Effector CD8-positive, alpha-beta T cell (primary cell): ENCODE measurements around the gene AGRN.
"Not testable (repeated sequence)": the region's sequence is repeated elsewhere in the genome, so short reads cannot be mapped to it uniquely, and the experiment has no call there.

Experiments
- DNase-seq: peaks from one replicate; lab custom pipeline; 2025; lab: John Stamatoyannopoulos, UW

AGRN gene

GRCh38 chr1:981955-982558 is 37.9 kb upstream of the AGRN start, which contains the start of gene PERM1:
PERM1 (minus strand) TSS chr1:982093; CDS start chr1:981029, 1,064 bp downstream.
- no peak for DNase-seq

- DNase-seq, result no peak
Observed at GRCh38 chr1:982765-983436, 37.0 kb upstream of the AGRN start.

GRCh38 chr1:983798-984475 is 36.0 kb upstream of the AGRN start:
- DNase-seq, result peak; percentile 52

GRCh38 chr1:984476-984814 is 35.5 kb upstream of the AGRN start:
- DNase-seq, result no peak

GRCh38 chr1:985126-985525 is 34.8 kb upstream of the AGRN start:
- no peak for DNase-seq

GRCh38 chr1:988061-988460 is 31.9 kb upstream of the AGRN start:
- not testable (repeated sequence) for DNase-seq

GRCh38 chr1:991275-991674 is 28.6 kb upstream of the AGRN start:
- DNase-seq, result not testable (repeated sequence)

- no peak for DNase-seq
Observed at GRCh38 chr1:991895-992294, 28.0 kb upstream of the AGRN start.

- no peak for DNase-seq
Observed at GRCh38 chr1:992362-992761, 27.6 kb upstream of the AGRN start.

- DNase-seq, result no peak
Observed at GRCh38 chr1:993379-993995, 26.4 kb upstream of the AGRN start.

GRCh38 chr1:994546-994945 is 25.4 kb upstream of the AGRN start:
- DNase-seq, result not testable (repeated sequence)

- no peak for DNase-seq
Observed at GRCh38 chr1:995665-996633, 24.0 kb upstream of the AGRN start.

GRCh38 chr1:996851-997712 is 22.8 kb upstream of the AGRN start:
- DNase-seq, result no peak

GRCh38 chr1:997713-997992 is 22.3 kb upstream of the AGRN start:
- DNase-seq, result no peak

- no peak for DNase-seq
Observed at GRCh38 chr1:997993-998744, 21.8 kb upstream of the AGRN start.

GRCh38 chr1:998745-998994 is 21.2 kb upstream of the AGRN start:
- no peak for DNase-seq

GRCh38 chr1:998995-999724 is 20.8 kb upstream of the AGRN start:
- no peak for DNase-seq

- DNase-seq, result peak; percentile 35
Observed at GRCh38 chr1:999725-1000356, 20.1 kb upstream of the AGRN start, which contains the start of gene HES4. HES4 (minus strand) TSS chr1:1000097; CDS start chr1:999973, 124 bp downstream.

GRCh38 chr1:1000357-1001056 is 19.4 kb upstream of the AGRN start:
- DNase-seq, result peak; percentile 48
